ENCODE results near the gene LDLRAD3. TPM values are rescaled to one million over a fixed set of nuclear protein-coding genes. Genes with fewer than 3 reads are reported as not detected.

The LDLRAD3 gene
- polyA plus RNA-seq, 1 of the 3 experiments (the other 2 are of a cell fraction) = 10.6 TPM

DNA sequence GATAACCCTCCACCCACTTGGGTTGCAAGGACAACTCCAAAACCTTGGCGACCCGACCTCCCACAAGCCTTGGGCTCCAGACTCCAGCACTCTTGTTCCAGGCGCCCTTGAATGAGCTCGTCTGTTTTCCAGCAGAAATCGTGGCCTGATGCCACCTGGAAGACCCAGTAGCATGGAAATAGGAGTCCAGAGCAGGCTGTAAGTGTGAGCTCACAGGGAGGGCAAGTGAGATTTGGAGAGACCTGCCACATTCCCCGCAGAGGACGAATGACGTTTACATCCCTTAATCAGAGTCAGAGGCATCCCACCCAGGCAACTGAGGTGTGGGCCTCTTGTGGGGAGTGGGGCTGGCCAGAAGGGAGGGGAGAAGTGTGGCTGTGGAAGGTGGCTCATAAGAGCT lies 71.9 kb downstream of the LDLRAD3 start:
- no peak overlapping the region for H3K27ac ChIP-seq (ENCODE audit: low read depth in 2 of 2, low read length in 1 of 2)

DNA sequence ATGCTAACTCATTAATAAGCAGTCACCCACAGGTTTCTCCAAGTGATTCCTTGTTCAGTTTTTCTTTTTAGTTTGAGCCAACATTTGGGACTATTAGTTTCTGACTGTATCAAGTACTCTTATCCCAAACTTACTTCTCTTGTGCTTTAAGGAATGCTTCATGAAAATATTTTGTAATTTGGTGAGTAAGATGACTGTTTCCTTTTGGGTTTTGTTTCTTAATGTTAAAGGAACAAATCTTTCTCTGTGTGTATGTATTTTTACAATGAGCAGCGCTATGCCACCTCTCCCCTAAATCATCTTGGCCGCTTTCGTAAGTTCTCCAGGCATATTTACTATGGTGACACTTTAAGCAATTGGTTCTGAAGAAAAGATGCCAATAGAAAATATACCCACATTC lies 72.4 kb downstream of the LDLRAD3 start:
- Histone ChIP-seq H3F3A (replicated peaks; ENCODE audit: insufficient read depth) (no peaks in the 10 kb centered on the region), H3K9ac (no peak overlapping the region), H3K27ac (ENCODE audit: low read depth in 2 of 2, low read length in 1 of 2) (no peak overlapping the region), H4K20me1 (ENCODE audit: insufficient read depth) (no peaks in the 10 kb centered on the region), H3K4me1 (ENCODE audit: control insufficient read depth in 1 of 2, insufficient read depth in 2 of 2, low read depth in 1 of 2, low read length in 1 of 2) (peaks cover 16 to 44% of the 10 kb centered on the region in 2 experiments), H2AFZ (ENCODE audit: low read depth) (no peak overlapping the region), H3K36me3 (replicated peaks in 1 of 2; ENCODE audit: control insufficient read depth in 1 of 2, insufficient read depth in 2 of 2, low read length in 1 of 2) (no peaks in the 10 kb centered on the region), H3K4me3 (ENCODE audit: low read depth in 2 of 2, low read length in 1 of 2) (no peak overlapping the region), H3K9me2 (no peaks in the 10 kb centered on the region), H3K79me2 (ENCODE audit: insufficient read depth) (peaks cover 22% of the 10 kb centered on the region), H3K9me3 (no peaks in the 10 kb centered on the region), H3K4me2 (no peak overlapping the region), H3K27me3 (ENCODE audit: insufficient read depth) (no peaks in the 10 kb centered on the region)
- no peak for DNase-seq
- TF ChIP-seq CHD2 (IDR thresholded peaks at IDR 0.05; ENCODE audit: low read length, partially characterized antibody) (no peak), GABPA (IDR thresholded peaks at IDR 0.05; ENCODE audit: low read depth) (no peak), EZH2phosphoT487 (IDR thresholded peaks at IDR 0.05; ENCODE audit: borderline replicate concordance, low read depth) (no peak), RFX5 (IDR thresholded peaks at IDR 0.05; ENCODE audit: low read length) (no peak), SMC3 (IDR thresholded peaks at IDR 0.05; ENCODE audit: low read depth, low read length) (no peak), NRF1 (IDR thresholded peaks at IDR 0.05; ENCODE audit: low read depth, low read length) (no peak), RAD21 (IDR thresholded peaks at IDR 0.05; ENCODE audit: low read length) (no peak), ELF1 (IDR thresholded peaks at IDR 0.05) (no peak), POLR2AphosphoS5 (IDR thresholded peaks at IDR 0.05; ENCODE audit: low read depth, low read length) (no peak), SIN3A (IDR thresholded peaks at IDR 0.05; ENCODE audit: borderline replicate concordance, low read depth, low read length) (no peak), EP300 (IDR thresholded peaks at IDR 0.05; ENCODE audit: borderline replicate concordance in 1 of 2, low read depth in 1 of 2, low read length in 1 of 2) (no peak)
- TF ChIP-seq, protein P1, sequence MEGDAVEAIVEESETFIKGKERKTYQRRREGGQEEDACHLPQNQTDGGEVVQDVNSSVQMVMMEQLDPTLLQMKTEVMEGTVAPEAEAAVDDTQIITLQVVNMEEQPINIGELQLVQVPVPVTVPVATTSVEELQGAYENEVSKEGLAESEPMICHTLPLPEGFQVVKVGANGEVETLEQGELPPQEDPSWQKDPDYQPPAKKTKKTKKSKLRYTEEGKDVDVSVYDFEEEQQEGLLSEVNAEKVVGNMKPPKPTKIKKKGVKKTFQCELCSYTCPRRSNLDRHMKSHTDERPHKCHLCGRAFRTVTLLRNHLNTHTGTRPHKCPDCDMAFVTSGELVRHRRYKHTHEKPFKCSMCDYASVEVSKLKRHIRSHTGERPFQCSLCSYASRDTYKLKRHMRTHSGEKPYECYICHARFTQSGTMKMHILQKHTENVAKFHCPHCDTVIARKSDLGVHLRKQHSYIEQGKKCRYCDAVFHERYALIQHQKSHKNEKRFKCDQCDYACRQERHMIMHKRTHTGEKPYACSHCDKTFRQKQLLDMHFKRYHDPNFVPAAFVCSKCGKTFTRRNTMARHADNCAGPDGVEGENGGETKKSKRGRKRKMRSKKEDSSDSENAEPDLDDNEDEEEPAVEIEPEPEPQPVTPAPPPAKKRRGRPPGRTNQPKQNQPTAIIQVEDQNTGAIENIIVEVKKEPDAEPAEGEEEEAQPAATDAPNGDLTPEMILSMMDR (IDR thresholded peaks at IDR 0.05) = no peak
- TF ChIP-seq, protein P2, sequence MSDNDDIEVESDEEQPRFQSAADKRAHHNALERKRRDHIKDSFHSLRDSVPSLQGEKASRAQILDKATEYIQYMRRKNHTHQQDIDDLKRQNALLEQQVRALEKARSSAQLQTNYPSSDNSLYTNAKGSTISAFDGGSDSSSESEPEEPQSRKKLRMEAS (IDR thresholded peaks at IDR 0.05; ENCODE audit: low read depth) = no peak
- TF ChIP-seq, protein P3, sequence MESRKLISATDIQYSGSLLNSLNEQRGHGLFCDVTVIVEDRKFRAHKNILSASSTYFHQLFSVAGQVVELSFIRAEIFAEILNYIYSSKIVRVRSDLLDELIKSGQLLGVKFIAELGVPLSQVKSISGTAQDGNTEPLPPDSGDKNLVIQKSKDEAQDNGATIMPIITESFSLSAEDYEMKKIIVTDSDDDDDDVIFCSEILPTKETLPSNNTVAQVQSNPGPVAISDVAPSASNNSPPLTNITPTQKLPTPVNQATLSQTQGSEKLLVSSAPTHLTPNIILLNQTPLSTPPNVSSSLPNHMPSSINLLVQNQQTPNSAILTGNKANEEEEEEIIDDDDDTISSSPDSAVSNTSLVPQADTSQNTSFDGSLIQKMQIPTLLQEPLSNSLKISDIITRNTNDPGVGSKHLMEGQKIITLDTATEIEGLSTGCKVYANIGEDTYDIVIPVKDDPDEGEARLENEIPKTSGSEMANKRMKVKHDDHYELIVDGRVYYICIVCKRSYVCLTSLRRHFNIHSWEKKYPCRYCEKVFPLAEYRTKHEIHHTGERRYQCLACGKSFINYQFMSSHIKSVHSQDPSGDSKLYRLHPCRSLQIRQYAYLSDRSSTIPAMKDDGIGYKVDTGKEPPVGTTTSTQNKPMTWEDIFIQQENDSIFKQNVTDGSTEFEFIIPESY (IDR thresholded peaks at IDR 0.05; ENCODE audit: borderline replicate concordance, low read depth) = no peak
- CTCF ChIA-PET = no interaction called here
- POLR2A ChIA-PET = no interaction called here
- 97% methylated on average over 3 of the region's 3 CpGs for WGBS (ENCODE audit: low lambda C conversion rate)

More for the DNA sequence above, 71.9 kb downstream of the LDLRAD3 start:
- ChIA-PET POLR2A (no interaction called here), CTCF (interaction anchor here (1.2 kb wide), 1 partner anchor 194 kb away, joined by 5 read pairs; no protein-coding TSS in a partner anchor)
- Histone ChIP-seq H3K9ac (no peak overlapping the region), H3F3A (replicated peaks; ENCODE audit: insufficient read depth) (peaks cover under 1% of the 10 kb centered on the region), H3K36me3 (replicated peaks in 1 of 2; ENCODE audit: control insufficient read depth in 1 of 2, insufficient read depth in 2 of 2, low read length in 1 of 2) (no peaks in the 10 kb centered on the region), H3K9me3 (no peaks in the 10 kb centered on the region), H2AFZ (ENCODE audit: low read depth) (no peak overlapping the region), H4K20me1 (ENCODE audit: insufficient read depth) (no peaks in the 10 kb centered on the region), H3K4me1 (ENCODE audit: control insufficient read depth in 1 of 2, insufficient read depth in 2 of 2, low read depth in 1 of 2, low read length in 1 of 2) (peaks cover 16 to 44% of the 10 kb centered on the region in 2 experiments), H3K4me3 (ENCODE audit: low read depth in 2 of 2, low read length in 1 of 2) (no peak overlapping the region), H3K9me2 (no peaks in the 10 kb centered on the region), H3K27me3 (ENCODE audit: insufficient read depth) (no peaks in the 10 kb centered on the region), H3K79me2 (ENCODE audit: insufficient read depth) (peaks cover 22% of the 10 kb centered on the region), H3K4me2 (no peak overlapping the region)
- 85% methylated on average over 8 of the region's 8 CpGs for WGBS (ENCODE audit: low lambda C conversion rate)
- DNase-seq = no peak
- TF ChIP-seq FOXM1 (IDR thresholded peaks at IDR 0.05; ENCODE audit: low read depth) = no peak
- no peak for TF ChIP-seq JUND (IDR thresholded peaks at IDR 0.05)
- TF ChIP-seq NRF1 (IDR thresholded peaks at IDR 0.05; ENCODE audit: low read depth, low read length) = no peak
- TF ChIP-seq TAF1 (IDR thresholded peaks at IDR 0.05; ENCODE audit: borderline replicate concordance, low read depth, low read length) = no peak
- no peak for TF ChIP-seq YY1 (IDR thresholded peaks at IDR 0.05; ENCODE audit: low read depth)
- TF ChIP-seq MXI1 (IDR thresholded peaks at IDR 0.05; ENCODE audit: low read depth, low read length) = no peak
- no peak for TF ChIP-seq MEF2A (IDR thresholded peaks at IDR 0.05; ENCODE audit: borderline replicate concordance, low read depth)
- no peak for TF ChIP-seq RCOR1 (IDR thresholded peaks at IDR 0.05; ENCODE audit: low read length)
- TF ChIP-seq, protein P3 (IDR thresholded peaks at IDR 0.05; ENCODE audit: borderline replicate concordance, low read depth) = no peak
- TF ChIP-seq GABPA (IDR thresholded peaks at IDR 0.05; ENCODE audit: low read depth) = no peak

Measured in SK-N-SH (cell line).